Measurements from ENCODE around the gene ZNF830. TPM values are rescaled to one million over a fixed set of nuclear protein-coding genes. Genes with fewer than 3 reads are reported as not detected.

ZNF830 gene
- total RNA-seq, 1 donor from 2014 or later = 18.5 TPM

- TF ChIP-seq CTCF (IDR thresholded peaks at IDR 0.05; ENCODE audit: unreplicated experiment) = no peak
- peaks cover under 1% of the 10 kb centered on the region for H3K27me3 Mint-ChIP-seq (ENCODE audit: unreplicated experiment)
- no peak overlapping the region for H3K4me3 Mint-ChIP-seq (ENCODE audit: unreplicated experiment)
- H3K9me3 Mint-ChIP-seq (ENCODE audit: unreplicated experiment) = no peaks in the 10 kb centered on the region
- H3K4me1 Mint-ChIP-seq (ENCODE audit: unreplicated experiment) = peaks cover 15% of the 10 kb centered on the region
- H3K36me3 Mint-ChIP-seq (ENCODE audit: low read depth, unreplicated experiment) = no peaks in the 10 kb centered on the region
- H3K27ac Mint-ChIP-seq (ENCODE audit: unreplicated experiment) = no peak overlapping the region
- DNase-seq (ENCODE audit: low spot score) = no peak
Observed at GRCh38 chr17:34974794-34975785, 13.8 kb downstream of the ZNF830 start.

- Mint-ChIP-seq H3K27me3 (ENCODE audit: unreplicated experiment) (peaks cover 7% of the 10 kb centered on the region), H3K9me3 (ENCODE audit: unreplicated experiment) (no peaks in the 10 kb centered on the region), H3K4me1 (ENCODE audit: unreplicated experiment) (peaks cover 21% of the 10 kb centered on the region), H3K36me3 (ENCODE audit: low read depth, unreplicated experiment) (peaks cover 4% of the 10 kb centered on the region), H3K27ac (ENCODE audit: unreplicated experiment) (no peak overlapping the region), H3K4me3 (ENCODE audit: unreplicated experiment) (no peak overlapping the region)
- TF ChIP-seq CTCF (IDR thresholded peaks at IDR 0.05; ENCODE audit: unreplicated experiment) = no peak
- no peak for DNase-seq (ENCODE audit: low spot score)
Observed at GRCh38 chr17:34979153-34979552, 17.8 kb downstream of the ZNF830 start.

- TF ChIP-seq CTCF (IDR thresholded peaks at IDR 0.05; ENCODE audit: unreplicated experiment) = no peak
- Mint-ChIP-seq H3K27me3 (ENCODE audit: unreplicated experiment) (peaks cover 7% of the 10 kb centered on the region), H3K27ac (ENCODE audit: unreplicated experiment) (peak overlapping the region; percentile 93), H3K36me3 (ENCODE audit: low read depth, unreplicated experiment) (peaks cover 4% of the 10 kb centered on the region), H3K4me1 (ENCODE audit: unreplicated experiment) (peaks cover 21% of the 10 kb centered on the region), H3K4me3 (ENCODE audit: unreplicated experiment) (peak overlapping the region; percentile 93), H3K9me3 (ENCODE audit: unreplicated experiment) (no peaks in the 10 kb centered on the region)
- no peak for DNase-seq (ENCODE audit: low spot score)
Observed at GRCh38 chr17:34979650-34980352, 18.5 kb downstream of the ZNF830 start.

- TF ChIP-seq CTCF (IDR thresholded peaks at IDR 0.05; ENCODE audit: unreplicated experiment) = no peak
- H3K27ac Mint-ChIP-seq (ENCODE audit: unreplicated experiment) = peak within 1 kb of the TSS; percentile 95
- peaks cover 21% of the 10 kb centered on the region for H3K4me1 Mint-ChIP-seq (ENCODE audit: unreplicated experiment)
- peak within 1 kb of the TSS; percentile 95 for H3K4me3 Mint-ChIP-seq (ENCODE audit: unreplicated experiment)
- DNase-seq (ENCODE audit: low spot score) = peak; percentile 93
- H3K9me3 Mint-ChIP-seq (ENCODE audit: unreplicated experiment) = no peaks in the 10 kb centered on the region
- H3K27me3 Mint-ChIP-seq (ENCODE audit: unreplicated experiment) = peaks cover 7% of the 10 kb centered on the region
- H3K36me3 Mint-ChIP-seq (ENCODE audit: low read depth, unreplicated experiment) = peaks cover 4% of the 10 kb centered on the region
Observed at GRCh38 chr17:34980353-34980680, 19.0 kb downstream of the ZNF830 start, which contains the start of gene LIG3. Gene LIG3, plus strand, starts transcription at chr17:34980512. Its CDS starts 2,494 bp downstream, at chr17:34983006.
